K562 (cell line): ENCODE measurements around the gene C3. TPM values are rescaled to one million over a fixed set of nuclear protein-coding genes. Genes with fewer than 3 reads are reported as not detected.

Experiments used
- ARID3A ChIP-seq: IDR thresholded peaks from 2 replicates; pipeline ENCODE4 v1.6.1; 2012; ENCODE audit warnings: low read depth, low read length, improper control_type of control experiment, borderline replicate concordance
- BDP1 ChIP-seq: IDR thresholded peaks from 3 replicates; pipeline ENCODE4 v1.6.1; 2011; ENCODE audit not compliant: insufficient read length, insufficient read depth
- BRF1 ChIP-seq: IDR thresholded peaks from 3 replicates; pipeline ENCODE4 v1.6.1; 2011; ENCODE audit warnings: borderline replicate concordance, mild to moderate bottlenecking; ENCODE audit not compliant: insufficient read length; ENCODE audit errors: extremely low read depth
- CEBPG ChIP-seq, 3 experiments: fragments of 200-800 bp in 1 of 3; sonication (Bioruptor generic) in 1 of 3; sonication (generic) in 1 of 3; formaldehyde crosslinking in 1 of 3; IDR thresholded peaks in 2 of 3; conservative IDR thresholded peaks in 1 of 3; 2 replicates each; pipeline versions ENCODE4 v1.6.1 to v1.8.0; 2016 to 2022; ENCODE audit warnings: missing compliant biosample characterization in 2 of 3, missing genetic modification characterization in 2 of 3, mild to moderate bottlenecking in 1 of 3, missing genetic modification reagents in 1 of 3
- CREB5 ChIP-seq: fragments of 250-450 bp; sonication (Bioruptor Pico); IDR thresholded peaks from 2 replicates; pipeline ENCODE4 v1.5.0; 2020; ENCODE audit warnings: mild to moderate bottlenecking
- DMBX1 ChIP-seq: fragments of 250-450 bp; sonication (Bioruptor Pico); IDR thresholded peaks from 2 replicates; pipeline ENCODE4 v1.8.0; 2022; ENCODE audit warnings: inconsistent platforms, mild to moderate bottlenecking, moderate library complexity, borderline replicate concordance
- EP400 ChIP-seq: fragments of 450-650 bp; IDR thresholded peaks from 2 replicates; pipeline ENCODE4 v1.6.1; 2017; ENCODE audit warnings: antibody characterized with exemption, mild to moderate bottlenecking, moderate library complexity
- HDAC2 ChIP-seq: fragments of 450-650 bp; IDR thresholded peaks from 2 replicates; pipeline ENCODE4 v1.6.1; 2016; ENCODE audit warnings: mild to moderate bottlenecking
- ILK ChIP-seq: fragments of 450-650 bp; IDR thresholded peaks from 2 replicates; pipeline ENCODE4 v1.6.1; 2016; ENCODE audit warnings: missing genetic modification characterization, low read depth, mild to moderate bottlenecking, missing compliant biosample characterization, moderate library complexity, borderline replicate concordance
- MBD1 ChIP-seq: fragments of 250-450 bp; sonication (Bioruptor Pico); IDR thresholded peaks from 2 replicates; pipeline ENCODE4 v1.8.0; 2022; ENCODE audit warnings: inconsistent platforms
- MCM2 ChIP-seq: fragments of 450-650 bp; IDR thresholded peaks from 2 replicates; pipeline ENCODE4 v1.6.1; 2017; ENCODE audit warnings: low read depth, mild to moderate bottlenecking
- MLLT1 ChIP-seq, 2 experiments: fragments of 450-650 bp; IDR thresholded peaks; 2 replicates each; pipeline ENCODE4 v1.6.1; 2016
- NFATC3 ChIP-seq: fragments of 450-650 bp; IDR thresholded peaks from 2 replicates; pipeline ENCODE4 v1.6.1; 2017; ENCODE audit warnings: mild to moderate bottlenecking
- NFIX ChIP-seq: fragments of 250-450 bp; sonication (Bioruptor Pico); IDR thresholded peaks from 2 replicates; pipeline ENCODE4 v1.4.0; 2020; ENCODE audit warnings: low read depth, mild to moderate bottlenecking, moderate library complexity
- PYGO2 ChIP-seq: fragments of 450-650 bp; IDR thresholded peaks from 2 replicates; pipeline ENCODE4 v1.6.1; 2016; ENCODE audit warnings: mild to moderate bottlenecking, missing genetic modification characterization, moderate library complexity, missing compliant biosample characterization
- SMARCA5 ChIP-seq: fragments of 450-650 bp; IDR thresholded peaks from 2 replicates; pipeline ENCODE4 v1.6.1; 2016
- TCFL5 ChIP-seq: fragments of 250-450 bp; sonication (Bioruptor Pico); conservative IDR thresholded peaks from 2 replicates; pipeline ENCODE4 v1.6.1; 2021; ENCODE audit warnings: mild to moderate bottlenecking, moderate library complexity, matching md5 sums
- ZHX1 ChIP-seq: fragments of 150-350 bp; conservative IDR thresholded peaks from 2 replicates; pipeline ENCODE4 v1.6.1; 2014; ENCODE audit warnings: low read length
- ZNF282 ChIP-seq: sonication (generic); formaldehyde crosslinking; IDR thresholded peaks from 2 replicates; pipeline ENCODE4 v1.8.1; 2023; ENCODE audit warnings: missing genetic modification reagents
- ZNF324 ChIP-seq: fragments of 250-450 bp; sonication (Bioruptor Pico); IDR thresholded peaks from 2 replicates; pipeline ENCODE4 v1.4.0; 2020; ENCODE audit warnings: mild to moderate bottlenecking
- polyA plus RNA-seq, 8 experiments: library from polyadenylated mRNA; depleted of rRNA in 4 of 8; stranded (reverse) in 5 of 8; unstranded in 3 of 8; fragments of >200 nt; fragmentation: Nextera tagmentation in 2 of 8; fragmentation: Illumina TruSeq in 1 of 8; extraction: Ambion mirVana in 2 of 8; extraction: Trizol in 1 of 8; gene quantifications; 2 replicates each; pipeline versions ENCODE4 v1.2.1 to v1.2.3, GENCODE V29; 2011 to 2014; ENCODE audit warnings: inconsistent platforms in 1 of 8, missing spikeins in 1 of 8
- total RNA-seq, 7 experiments: library from RNA; depleted of rRNA in 6 of 7; stranded (reverse); fragments of >200 nt in 6 of 7; fragmentation: Illumina TruSeq in 2 of 7; extraction: Trizol in 2 of 7; gene quantifications; 2 replicates each; pipeline versions ENCODE4 v1.2.1 to v1.2.3, GENCODE V29; 2011 to 2021; ENCODE audit warnings: low replicate concordance in 1 of 7

Gene C3
- total and polyA plus RNA-seq, 9 of the 15 experiments (the other 6 are each of a cell fraction or from before 2014, with no cell fraction given), result 0.59 to 10.6 (median 2.2) TPM

- TF ChIP-seq ARID3A, result no peak
- TF ChIP-seq BDP1, result no peak
- no peak for TF ChIP-seq PYGO2
- no peak for TF ChIP-seq ILK (tag)
- TF ChIP-seq CEBPG (CRISPR knock-in tag; IDR thresholded peaks at IDR 0.05), result no peak; the same call in 1 of the 2 replicates
- TF ChIP-seq CEBPG (tag; conservative IDR thresholded peaks at IDR 0.05 in 1 of 2, IDR thresholded peaks at IDR 0.05 in 1 of 2), result peak; percentile 24 to 74; a peak in 2 of 4 replicates
- TF ChIP-seq NFIX (CRISPR knock-in tag), result no peak
- TF ChIP-seq MLLT1 (IDR thresholded peaks at IDR 0.05), result no peak
- no peak for TF ChIP-seq ZNF324 (CRISPR knock-in tag)
- TF ChIP-seq ZNF282 (CRISPR knock-in tag), result no peak
- no peak for TF ChIP-seq CREB5 (CRISPR knock-in tag)
- TF ChIP-seq TCFL5 (CRISPR knock-in tag), result no peak
- no peak for TF ChIP-seq MCM2
- no peak for TF ChIP-seq MBD1 (CRISPR knock-in tag)
- 0 out of 2 replicates have a peak, but pooled peaks have one; percentile 30 for TF ChIP-seq HDAC2
- TF ChIP-seq SMARCA5, result no peak
- TF ChIP-seq DMBX1 (CRISPR knock-in tag), result no peak
- TF ChIP-seq NFATC3, result no peak
- no peak for TF ChIP-seq ZHX1
- no peak for TF ChIP-seq BRF1
- TF ChIP-seq EP400, result peak; percentile 38; the same call in 1 of the 2 replicates
These were observed 53.3 kb downstream of the C3 start (continued) for GRCh38 chr19:6667114-6667627.
